ENCODE measurements around the gene C1QTNF6.
"Not testable (repeated sequence)": the region's sequence is repeated elsewhere in the genome, so short reads cannot be mapped to it uniquely, and the experiment has no call there.

The C1QTNF6 gene

DNA sequence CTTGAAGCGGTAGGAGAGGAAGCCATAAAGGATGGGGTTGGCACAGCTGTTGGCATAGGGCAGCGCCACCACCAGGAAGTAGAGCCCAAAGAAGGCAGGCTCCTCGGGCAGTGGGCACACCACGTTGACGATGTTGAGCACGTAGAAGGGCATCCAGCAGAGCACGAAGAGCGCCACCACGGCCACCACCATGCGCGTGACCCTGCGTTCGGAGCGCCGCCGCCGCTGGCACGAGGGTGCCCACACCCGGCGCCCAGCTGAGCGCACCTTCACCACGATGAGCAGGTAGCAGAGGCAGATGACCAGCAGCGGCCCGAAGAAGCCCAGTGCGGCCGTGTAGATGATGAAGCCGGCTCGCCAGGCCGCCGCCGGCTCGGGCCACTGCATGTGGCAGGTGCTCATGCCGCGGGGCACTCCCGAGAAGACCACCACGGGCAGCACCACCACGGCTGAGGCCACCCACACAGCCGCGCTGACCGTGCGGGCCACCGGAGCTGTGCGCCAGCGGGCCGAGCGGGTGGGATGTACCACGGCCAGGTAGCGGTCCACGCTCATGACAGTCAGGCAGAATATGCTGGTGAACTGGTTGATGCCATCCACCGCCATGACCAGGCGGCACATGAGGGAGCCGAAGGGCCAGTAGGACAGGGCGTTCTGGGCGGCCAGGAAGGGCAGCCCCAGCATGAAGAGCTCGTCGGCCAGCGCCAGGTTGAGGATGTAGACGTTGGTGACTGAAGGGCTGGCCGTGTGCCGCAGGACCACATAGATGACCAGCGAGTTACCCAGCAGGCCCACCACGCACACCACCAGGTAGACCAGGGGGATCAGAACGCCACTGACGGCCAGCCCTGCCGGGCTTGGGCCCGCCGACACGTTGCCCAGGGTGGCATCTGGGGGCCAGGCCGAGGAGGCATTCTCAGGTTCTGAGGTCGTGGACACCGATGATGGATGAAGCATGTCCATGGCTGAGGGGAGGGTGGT lies 19.1 kb upstream of the C1QTNF6 start:
- no peak for DNase-seq

DNA sequence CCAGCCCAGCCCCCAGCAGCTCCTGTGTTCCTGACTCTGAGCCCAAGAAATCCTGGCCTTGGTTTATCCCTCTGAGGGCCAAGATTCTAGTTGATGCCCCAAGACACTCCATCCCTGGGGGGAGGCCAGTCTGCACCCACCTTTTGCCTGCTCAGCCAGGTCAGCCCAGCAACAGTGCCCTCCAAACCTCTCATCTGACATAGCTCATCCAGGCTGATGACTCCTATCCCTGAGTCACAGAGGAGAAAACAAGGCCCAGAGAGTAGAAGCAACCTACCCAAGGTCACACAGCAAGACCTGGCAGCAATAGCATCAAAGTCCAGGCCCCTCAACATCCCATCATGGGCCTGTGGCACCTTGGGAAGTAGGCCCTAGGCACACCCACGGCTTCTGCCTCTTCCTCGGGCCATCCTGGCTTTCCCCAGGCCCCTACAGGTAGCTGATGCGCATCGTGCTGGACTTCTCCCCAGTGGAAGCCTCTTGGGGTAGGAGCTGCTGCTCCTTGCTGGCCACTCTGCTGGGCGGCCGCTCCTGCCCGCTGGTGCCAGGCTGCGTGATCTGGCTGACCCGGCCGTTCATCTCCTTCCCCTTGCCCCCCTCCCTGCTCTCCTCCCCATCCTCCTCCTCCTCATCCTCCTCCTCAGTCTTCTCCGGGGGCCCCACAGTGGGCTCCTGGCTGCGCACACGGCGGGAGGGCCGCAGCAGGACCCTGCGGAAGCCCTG lies 18.2 kb upstream of the C1QTNF6 start:
- no peak for DNase-seq

DNA sequence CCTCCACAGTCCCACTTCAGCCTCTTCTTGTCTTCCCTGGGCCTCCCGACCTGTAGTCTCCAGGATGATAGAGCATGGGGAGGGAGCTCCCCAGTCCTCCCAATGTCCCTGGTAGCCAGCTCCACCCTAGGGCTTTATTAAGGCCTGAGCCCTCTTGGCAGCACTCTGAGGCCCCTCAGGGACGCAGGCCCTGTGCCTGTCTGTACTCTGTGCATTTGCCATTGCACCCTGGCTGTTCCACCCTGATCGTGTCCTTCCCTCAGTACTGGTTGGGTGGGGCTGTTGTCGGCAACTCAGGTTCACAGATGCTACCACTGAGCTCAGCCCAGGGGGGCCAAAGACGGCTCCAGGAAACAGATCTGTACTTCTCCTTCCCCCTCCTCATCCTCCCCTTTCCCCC lies 17.0 kb upstream of the C1QTNF6 start:
- no peak for DNase-seq

DNA sequence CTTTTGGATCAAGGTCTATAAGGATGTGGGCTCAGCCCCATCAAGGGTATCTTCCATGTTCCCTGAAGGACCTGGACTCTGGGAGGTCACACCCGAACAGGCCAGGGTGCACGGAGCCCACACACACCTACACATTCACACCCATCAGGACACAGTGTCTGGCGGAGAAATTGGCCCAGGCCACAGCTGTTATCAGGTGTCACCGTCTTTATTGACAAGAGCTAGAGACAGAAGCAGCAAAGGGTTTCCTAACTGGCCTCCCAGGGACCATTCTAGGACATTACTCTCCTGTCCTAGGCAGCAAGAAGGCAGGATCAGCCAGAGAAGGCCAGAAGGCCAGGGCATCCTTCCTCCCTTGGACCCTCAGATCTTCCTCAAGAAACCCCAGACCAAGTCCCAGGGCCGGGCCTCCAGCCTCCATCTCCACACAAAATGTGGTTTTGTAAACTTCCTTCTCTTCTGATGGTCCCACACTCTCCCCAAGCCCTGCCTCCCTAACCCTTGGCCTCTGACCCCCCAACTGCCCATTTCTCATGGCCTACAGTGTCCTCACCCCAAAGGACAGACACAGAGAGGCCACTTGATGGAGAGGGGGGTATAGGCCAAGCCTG lies 16.1 kb upstream of the C1QTNF6 start:
- no peak for DNase-seq

DNA sequence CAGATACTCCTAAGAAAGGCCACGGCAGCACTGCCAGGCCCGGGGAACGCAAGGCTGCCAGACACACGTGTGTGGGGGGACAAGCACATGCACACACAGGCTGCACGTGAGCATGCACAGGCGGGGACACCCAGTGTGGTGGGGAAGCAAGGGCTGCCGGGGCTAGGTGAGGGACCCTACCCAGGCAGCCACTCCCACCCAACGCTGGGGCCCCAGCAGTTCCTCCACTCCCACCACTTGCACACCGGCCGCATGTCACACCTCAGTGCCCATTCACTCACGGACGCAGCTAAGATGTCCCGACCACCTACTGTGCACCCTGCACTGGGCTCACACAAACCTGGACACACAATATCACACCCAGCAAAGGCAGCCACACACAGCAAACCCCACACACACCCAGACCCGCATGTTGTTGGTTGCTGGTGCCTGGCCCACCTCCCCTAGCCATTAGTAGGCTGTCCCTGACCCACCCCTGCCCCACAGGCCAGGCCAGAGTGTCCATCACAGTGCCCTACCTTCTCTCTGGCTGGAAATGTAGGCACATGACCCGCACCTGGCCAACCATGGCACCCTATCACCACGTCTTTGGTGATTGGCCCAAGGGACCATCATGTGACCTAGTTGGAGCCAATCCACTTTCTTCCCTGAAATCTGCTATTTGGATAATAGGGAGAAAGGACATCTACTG lies 15.5 kb upstream of the C1QTNF6 start:
- DNase-seq = no peak

DNA sequence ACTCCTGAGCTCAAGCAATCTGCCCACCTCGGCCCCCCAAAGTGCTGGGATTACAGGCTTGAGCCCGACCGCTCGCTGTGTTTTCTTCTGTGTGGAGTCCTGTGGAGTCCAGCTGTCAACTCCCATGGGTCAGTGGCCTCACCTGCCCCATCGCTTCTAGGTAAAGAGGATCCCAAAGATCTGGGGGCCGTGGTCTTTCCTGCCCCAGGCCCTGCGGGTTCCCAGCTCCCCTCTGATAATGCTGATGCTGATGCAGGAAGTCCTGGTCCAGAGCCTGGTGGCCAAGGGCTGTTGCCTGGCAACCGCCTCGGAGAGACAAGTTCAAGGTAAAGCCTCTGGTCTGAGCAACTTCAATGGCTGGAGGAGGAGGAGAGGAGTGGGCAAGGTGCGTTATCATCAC lies 14.7 kb upstream of the C1QTNF6 start:
- DNase-seq = no peak

DNA sequence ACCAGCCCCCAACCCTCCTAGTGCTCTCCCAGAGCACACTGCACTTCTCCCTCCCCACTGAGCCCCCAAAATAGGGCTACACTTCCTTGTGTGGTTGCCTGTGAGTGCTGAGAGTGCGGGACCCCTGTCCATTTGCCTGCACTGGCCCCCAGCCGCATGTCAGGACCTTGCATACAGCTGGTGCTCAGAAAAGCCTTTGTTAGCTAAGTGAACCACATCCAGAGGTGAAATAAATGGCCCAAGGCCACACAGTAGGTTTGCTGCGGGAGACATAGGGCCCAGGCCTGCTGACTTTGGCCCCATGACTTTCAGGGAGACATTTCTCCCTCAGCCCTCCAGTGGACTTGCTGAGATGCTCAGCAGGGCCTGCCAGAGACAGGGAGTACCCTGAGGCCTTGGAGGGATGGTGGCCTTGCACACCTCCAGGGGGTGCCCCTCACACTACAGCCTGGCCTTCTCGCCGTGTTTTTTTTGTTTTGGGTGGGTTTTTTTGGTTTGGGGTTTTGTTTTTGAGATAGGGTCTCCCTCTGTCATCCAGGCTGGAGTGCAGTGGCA lies 14.0 kb upstream of the C1QTNF6 start:
- DNase-seq = no peak

DNA sequence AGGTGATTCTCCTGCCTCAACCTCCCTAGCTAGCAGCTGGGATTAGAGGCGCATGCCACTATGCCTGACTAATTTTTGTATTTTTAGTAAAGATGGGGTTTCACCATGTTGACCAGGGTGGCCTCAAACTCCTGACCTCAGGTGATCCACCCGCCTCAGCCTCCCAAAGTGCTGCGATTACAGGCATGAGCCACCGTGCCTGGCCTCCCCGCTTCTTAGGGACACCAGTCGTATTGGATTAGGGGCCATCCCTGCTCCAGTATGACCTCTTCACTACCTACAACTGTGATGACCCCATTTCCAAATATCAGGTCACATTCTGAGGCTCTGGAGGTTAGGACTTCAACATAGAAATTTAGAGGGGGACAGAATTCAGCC lies 13.4 kb upstream of the C1QTNF6 start:
- DNase-seq = not testable (repeated sequence)

DNA sequence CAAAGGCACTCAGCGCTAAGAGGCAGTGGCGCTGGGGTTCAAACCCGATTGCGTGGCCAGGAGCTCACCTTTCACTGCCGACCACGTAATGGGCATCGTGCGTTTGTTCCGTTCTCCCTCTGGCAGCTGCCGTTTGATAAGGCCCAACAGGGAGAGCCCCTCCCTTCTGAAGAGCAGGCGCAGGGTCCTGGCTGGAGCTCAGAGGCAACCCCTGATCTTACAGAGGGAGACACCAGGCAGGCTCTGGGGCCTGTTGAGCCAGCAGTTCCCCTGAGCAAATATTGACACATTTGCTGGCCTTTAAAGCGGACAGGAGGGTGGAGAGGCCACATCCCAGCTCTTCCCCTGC lies 11.7 kb upstream of the C1QTNF6 start:
- no peak for DNase-seq

DNA sequence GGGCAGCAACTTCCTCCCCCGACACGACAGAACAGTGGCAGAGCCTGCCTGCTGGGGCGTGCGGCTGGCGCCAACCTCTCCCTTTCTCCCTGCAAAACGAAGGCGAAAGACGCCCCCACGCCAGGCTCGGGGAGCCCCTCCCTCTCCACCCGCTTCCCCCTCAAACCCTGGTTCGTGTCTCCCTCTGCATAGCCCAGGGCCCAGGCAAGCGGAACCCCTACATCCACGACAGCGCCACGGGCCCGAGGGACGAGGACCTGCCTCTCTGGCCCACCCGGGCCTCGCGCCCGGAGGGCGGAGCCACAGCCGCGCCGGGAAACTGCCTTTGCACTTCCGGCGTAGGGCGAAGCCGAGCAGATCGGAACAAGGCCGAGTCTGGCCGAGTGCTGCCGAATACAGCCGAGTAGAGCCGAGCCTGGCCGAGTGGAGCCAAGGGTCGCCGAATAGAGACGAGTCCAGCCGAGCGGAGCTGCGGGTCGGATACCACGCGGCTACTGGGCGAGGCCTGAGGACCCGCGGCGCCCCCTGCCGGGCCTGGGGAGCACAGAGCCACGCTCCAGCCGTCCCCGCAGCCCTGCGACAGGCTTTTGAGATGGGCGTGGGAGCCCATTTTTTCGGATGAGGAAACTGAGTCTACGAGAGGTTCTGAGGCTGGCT lies 11.2 kb upstream of the C1QTNF6 start:
- peak; percentile 97 to 99 (median 98) for DNase-seq

DNA sequence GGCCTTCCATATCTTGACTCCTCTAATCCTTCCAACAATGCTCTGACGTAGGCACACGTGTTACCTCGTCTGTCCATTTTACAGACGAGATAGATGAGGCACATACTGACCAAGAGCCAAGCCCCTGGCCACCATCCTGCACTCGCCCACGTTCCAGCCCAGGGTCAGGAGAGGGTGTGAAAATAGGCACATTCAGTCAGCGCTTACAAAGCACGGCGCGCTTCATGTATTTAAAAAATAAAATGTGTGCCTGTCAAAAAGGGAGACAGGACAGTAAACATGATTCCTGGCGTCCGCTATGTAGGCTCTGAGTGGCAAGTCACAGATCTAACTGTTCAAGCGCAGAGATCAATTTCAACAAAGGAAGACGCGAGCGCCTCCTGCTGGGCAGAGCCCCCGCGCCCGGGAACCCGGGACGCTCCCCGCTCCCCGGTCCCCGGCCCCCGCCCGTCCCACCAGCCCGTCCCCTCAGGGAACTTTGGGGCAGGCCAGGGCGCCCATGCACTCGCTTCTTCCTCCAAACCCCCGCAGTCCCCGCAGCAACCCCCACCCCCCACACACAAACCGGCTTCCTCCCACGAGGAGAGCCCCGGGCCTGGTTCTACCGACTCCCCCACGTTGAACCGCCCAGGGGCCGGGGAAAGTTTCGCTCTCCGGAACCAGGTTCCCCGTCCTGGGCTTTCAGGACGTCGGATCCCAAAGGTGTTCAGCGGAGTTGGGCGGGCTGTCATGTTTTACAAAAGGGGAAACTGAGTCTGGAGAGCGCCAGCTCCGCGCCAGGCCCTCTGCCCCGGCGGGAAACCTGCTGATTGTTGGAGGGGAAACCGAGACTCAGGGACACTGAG lies 10.4 kb upstream of the C1QTNF6 start:
- DNase-seq = peak; percentile 85 to 92 (median 91)

DNA sequence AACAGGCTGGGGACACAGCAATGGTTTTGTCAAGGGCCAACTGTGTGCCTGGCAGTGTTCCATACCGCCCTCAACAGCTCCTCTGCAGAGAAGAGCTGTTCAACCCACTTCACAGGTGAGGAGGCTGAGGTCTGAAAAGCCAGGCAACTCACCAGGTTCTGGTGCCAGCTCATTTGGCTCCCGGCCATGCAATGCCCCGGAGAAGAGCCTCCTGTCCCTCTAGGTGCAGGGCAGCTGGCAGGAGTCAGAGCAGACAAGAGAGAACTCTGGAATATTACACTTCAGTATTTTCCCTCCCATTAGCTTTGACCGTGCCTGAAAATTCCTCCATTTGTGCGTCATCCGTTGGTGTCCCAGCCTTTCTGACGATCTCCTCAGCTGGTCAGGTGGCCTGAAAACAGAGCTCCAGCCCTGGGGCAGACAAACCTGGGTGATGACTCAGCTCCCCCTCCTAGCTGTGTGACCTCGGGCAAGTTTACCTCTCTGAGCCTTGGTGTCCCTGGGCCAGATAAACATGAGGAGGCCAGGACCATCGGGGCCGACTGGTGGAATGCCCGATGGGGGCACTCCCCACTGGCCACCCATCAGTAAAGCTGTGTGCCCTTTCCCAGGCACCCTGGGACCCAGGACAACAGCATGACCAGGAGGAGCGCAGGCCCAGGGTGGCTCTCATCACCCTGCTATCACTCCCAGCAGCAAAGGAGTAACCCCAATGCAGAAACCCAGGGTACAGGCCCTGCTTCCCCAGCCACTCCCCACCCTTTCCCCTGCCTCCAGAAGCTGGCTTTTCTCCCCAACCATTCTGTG lies 9.6 kb upstream of the C1QTNF6 start:
- DNase-seq = no peak

DNA sequence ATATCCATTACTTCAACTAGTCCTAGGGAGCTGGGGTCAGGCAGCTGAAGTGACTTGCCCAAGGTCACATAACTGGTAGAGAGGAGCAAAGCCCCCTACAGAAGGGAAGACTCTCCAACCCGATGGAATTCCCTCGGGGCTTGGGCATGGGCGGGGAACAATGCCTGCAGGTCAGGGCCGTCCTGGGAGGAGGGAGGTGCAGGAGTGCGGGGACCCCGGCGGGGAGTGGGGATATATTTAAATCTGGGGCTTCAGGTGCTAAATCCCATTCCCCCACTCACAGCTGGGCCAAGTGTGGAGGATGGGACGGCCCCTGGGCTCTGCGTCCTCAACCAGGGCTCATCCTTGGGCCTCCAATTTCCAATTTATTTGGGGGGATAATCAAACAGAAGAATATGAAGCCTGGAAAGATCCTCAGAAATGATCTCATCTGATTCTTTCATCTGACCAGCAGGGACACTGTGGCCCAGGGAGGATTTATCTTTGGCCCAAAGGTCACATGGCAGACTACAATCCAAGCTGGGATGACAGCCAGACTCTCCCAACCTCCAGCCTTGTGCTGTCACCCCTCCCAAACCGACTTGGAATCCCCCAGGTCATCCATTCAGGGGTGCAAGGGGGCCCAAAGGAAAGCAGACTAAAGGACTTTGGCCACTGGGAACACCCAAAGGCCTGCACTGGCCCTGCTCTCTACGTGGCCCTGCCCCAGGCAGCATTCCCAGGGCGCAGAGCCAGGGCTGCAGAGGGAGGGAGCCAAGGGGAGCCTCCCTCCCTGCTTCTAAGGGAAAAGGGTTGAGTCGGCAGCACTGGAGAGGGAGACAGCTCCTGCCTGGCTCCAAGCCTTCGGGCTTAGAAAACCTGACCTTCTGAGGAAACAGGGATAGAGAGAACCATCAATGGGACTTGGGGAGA lies 8.7 kb upstream of the C1QTNF6 start:
- DNase-seq = no peak

DNA sequence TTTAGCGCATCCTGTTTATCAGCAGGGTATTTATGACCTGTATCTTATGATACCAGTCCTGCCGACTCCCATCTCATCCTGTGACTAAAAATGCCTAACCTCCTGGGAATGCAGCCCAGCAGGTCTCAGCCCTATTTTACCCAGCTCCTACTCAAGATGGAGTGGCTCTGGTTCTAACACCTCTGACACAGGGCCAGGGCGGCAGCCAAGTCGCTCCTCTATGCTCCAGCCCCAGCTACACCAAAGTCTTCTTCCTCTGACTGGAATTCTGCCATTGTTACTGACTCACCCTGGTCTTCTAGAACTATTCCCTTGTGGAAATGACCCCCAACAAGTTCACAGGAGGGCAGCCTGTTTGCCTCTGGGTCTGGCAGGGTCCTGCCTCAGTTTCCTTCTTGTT lies 7.9 kb upstream of the C1QTNF6 start:
- DNase-seq = no peak

DNA sequence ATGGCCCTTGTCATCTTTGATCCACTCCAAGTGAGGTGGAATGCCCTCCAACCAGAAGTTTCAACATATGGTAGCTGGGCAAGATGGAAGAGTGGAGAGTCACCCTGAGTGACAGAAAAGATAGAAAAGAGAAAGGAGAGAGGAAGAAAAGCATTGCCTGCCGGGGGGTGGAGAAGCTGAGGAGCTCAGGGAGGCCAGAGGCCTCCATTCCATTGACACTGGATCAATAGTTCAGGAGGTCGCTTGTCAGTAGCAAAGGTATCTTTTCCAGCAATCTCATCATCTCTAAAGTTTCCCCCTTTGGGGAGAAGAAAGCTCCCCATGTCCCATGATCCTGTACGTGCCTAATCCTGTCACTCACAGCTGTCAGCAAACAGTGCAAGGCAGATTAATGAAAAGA lies 6.7 kb upstream of the C1QTNF6 start:
- no peak for DNase-seq

DNA sequence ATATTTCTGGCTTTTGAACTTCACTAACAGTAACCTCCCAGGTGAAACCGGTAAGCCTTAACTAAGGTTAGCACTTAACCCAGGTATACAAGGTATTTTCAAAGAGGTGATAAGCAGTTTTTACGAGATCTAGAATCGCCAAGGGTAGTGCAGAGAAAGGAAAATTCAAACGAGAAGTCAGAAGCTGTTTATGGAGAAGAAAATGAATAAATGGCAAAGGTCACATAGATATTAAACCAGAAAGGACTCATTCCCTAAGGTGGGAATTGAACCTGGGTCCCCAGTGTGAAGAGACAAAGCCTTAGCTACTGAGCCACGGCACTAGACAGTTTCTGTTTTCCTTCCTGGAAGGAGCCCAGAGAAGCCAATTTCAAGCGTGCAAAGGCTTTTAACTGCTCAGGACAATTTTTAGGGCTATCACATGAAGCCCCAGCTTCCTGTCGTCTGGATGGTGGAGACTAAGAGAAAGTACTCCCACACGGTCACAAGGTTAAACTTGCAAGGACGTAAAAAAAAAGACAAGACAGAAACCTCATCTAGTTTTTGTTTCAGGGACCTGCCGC lies 5.7 kb upstream of the C1QTNF6 start:
- no peak for DNase-seq

DNA sequence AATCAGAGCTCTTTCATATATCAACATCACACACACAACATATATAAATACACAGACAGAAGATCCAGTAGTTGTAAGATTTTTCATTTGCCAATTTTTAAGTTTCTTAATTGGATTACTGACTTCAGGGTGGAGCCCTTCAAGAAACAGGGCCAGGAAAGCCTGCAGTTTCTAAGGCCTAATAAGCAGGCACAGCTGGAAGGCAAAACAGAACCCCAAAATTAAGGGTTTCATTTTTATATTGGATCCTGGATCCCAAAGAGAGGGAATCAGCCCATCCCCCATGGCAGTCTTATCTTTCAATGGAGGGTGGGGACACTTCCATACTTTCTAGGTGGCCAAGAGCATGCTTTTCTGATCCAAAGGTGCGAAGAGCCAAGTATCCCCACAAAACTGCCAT lies 4.7 kb upstream of the C1QTNF6 start:
- no peak for DNase-seq

DNA sequence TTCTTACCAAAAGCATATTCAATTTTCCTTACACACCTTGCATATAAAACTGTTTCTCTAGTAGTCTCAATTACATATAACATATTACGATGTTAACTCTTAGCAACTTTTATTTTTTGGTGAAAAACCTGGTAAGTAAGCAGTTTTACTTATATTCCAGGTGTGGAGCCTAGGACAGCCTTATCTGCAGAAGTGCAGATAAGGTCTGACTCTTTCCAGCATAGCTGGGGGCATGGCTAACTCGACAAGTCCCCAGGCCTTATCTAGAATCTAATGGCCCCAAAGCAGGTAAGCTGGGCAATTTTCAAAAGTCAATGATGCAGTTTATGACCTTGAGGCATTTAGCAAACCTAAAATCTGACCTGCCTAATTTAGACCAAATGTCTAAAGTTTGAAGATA lies 4.2 kb upstream of the C1QTNF6 start:
- no peak for DNase-seq

DNA sequence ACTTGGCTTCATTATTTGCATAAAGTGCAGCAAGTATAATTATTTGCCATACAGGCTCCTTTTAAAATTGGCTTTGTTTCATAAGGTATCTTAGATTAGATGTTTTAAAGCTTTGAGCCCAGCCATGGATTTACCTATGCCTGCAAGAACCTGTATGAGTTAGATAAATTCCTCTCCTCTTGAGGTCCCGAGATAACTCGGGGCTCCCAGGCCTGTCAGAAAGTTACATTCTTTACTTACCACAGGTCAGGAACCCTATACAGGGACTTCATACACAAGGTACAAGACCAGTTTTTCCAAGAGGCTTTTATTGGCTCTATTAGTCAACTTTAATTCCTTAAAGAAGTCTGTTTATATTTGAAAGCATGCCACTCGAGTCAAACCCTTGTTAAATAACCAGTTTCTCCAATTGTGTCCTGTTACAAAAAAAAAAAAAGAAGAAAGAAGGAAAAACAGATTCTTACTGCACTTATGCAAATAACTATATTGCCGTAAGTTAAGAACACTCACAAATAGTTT lies 2.3 kb upstream of the C1QTNF6 start:
- no peak for DNase-seq

Measured in activated naive CD4-positive, alpha-beta T cell (primary cell).